ENCODE results near the gene SORCS2. TPM values are rescaled to one million over a fixed set of nuclear protein-coding genes. Genes with fewer than 3 reads are reported as not detected.

Gene SORCS2
- total RNA-seq, 1 experiment from 2014 or later: 0.15 TPM

- POLR2A ChIA-PET: no interaction called here
- no TSS peak for BruUV-seq (replicated peaks)
- intact Hi-C loops (cut with micrococcal nuclease; ENCODE audit: unreplicated experiment): no loop called here
Observed at GRCh38 chr4:7593646-7594412, 401.5 kb downstream of the SORCS2 start.

GRCh38 chr4:7595934-7596461 lies 403.7 kb downstream of the SORCS2 start:
- intact Hi-C loops (cut with micrococcal nuclease; ENCODE audit: unreplicated experiment) (no loop called here), in situ Hi-C loops (cut with HindIII; ENCODE audit: low pct_unique_long_range_greater_than_20kb, low sequenced_read_pairs) (no loop called here)
- no peaks in the 10 kb centered on the region for H3K4me1 ChIP-seq (ENCODE audit: control insufficient read depth, insufficient read depth, low read length)
- ATAC-seq (no peak), DNase-seq (ENCODE audit: low read depth, low spot score) (no peak)
- no peaks in the 10 kb centered on the region for H3K27me3 ChIP-seq (ENCODE audit: control insufficient read depth, insufficient read depth, low read length)
- ChIA-PET CTCF (no interaction called here), POLR2A (no interaction called here)
- H3K27ac ChIP-seq (ENCODE audit: low read length): no peak overlapping the region
- BruUV-seq (replicated peaks): no TSS peak
- TF ChIP-seq POLR2AphosphoS5 (IDR thresholded peaks at IDR 0.05; ENCODE audit: low read depth, low read length): no peak
- TF ChIP-seq SIN3A (IDR thresholded peaks at IDR 0.05; ENCODE audit: borderline replicate concordance, insufficient read depth, low read depth, low read length): no peak
- no peak for TF ChIP-seq REST (IDR thresholded peaks at IDR 0.05; ENCODE audit: insufficient read depth in 1 of 2, low read depth in 2 of 2, low read length in 1 of 2)
- TF ChIP-seq CTCF (IDR thresholded peaks at IDR 0.05): no peak
- TF ChIP-seq TCF7L2 (IDR thresholded peaks at IDR 0.05; ENCODE audit: low read depth, low read length): no peak
- no peaks in the 10 kb centered on the region for H3K36me3 ChIP-seq (ENCODE audit: control insufficient read depth, insufficient read depth, low read length)
- H3K4me3 ChIP-seq (ENCODE audit: low read depth in 2 of 2, low read length in 2 of 2): no peak overlapping the region
- H3K9me3 ChIP-seq (ENCODE audit: control insufficient read depth, insufficient read depth, low read depth, low read length): no peaks in the 10 kb centered on the region

More at GRCh38 chr4:7593646-7594412, 401.5 kb downstream of the SORCS2 start:
- DNase-seq (ENCODE audit: low read depth, low spot score): no peak
- CTCF ChIA-PET: no interaction called here
- no peaks in the 10 kb centered on the region for H3K36me3 ChIP-seq (ENCODE audit: control insufficient read depth, insufficient read depth, low read length)
- no peak for TF ChIP-seq REST (IDR thresholded peaks at IDR 0.05; ENCODE audit: insufficient read depth in 1 of 2, low read depth in 2 of 2, low read length in 1 of 2)
- no peak; the same call in 1 of the 2 replicates for TF ChIP-seq CTCF (IDR thresholded peaks at IDR 0.05)
- TF ChIP-seq POLR2AphosphoS5 (IDR thresholded peaks at IDR 0.05; ENCODE audit: low read depth, low read length): no peak
- H3K27me3 ChIP-seq (ENCODE audit: control insufficient read depth, insufficient read depth, low read length): no peaks in the 10 kb centered on the region; the same call in 1 of the 2 replicates
- no peak for ATAC-seq
- no peak overlapping the region for H3K4me3 ChIP-seq (ENCODE audit: low read depth in 2 of 2, low read length in 2 of 2)
- no peaks in the 10 kb centered on the region for H3K9me3 ChIP-seq (ENCODE audit: control insufficient read depth, insufficient read depth, low read depth, low read length)
- no peak overlapping the region for H3K27ac ChIP-seq (ENCODE audit: low read length)
- no peaks in the 10 kb centered on the region for H3K4me1 ChIP-seq (ENCODE audit: control insufficient read depth, insufficient read depth, low read length)
- in situ Hi-C loops (cut with HindIII; ENCODE audit: low pct_unique_long_range_greater_than_20kb, low sequenced_read_pairs): no loop called here

All from Panc1 (cell line).